ENCODE measurements around the gene RTN3. TPM values are rescaled to one million over a fixed set of nuclear protein-coding genes. Genes with fewer than 3 reads are reported as not detected.

RTN3 gene
- polyA plus RNA-seq, 1 donor from 2014 or later: 283 TPM

DNA sequence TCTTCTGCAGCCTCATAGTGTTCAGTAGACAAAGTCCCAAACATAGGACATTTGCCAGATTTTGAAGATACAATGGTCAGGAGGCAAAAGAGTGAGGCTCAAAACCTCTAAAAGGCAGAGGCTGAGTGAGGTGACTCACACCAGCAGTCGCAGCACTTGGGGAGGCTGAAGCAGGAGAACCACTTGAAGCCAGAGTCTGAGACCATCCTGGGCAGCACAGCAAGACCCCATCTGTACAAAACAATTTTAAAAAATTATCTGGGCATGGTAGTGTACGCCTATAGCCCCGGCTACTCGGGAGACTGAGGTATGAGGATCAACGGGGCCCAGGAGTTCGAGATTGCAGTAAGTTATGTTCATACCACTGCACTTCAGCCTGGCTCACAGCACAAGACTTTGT is 101.4 kb downstream of the RTN3 start:
- H3K9me2 ChIP-seq (ENCODE audit: insufficient read depth, low read length): no peaks in the 10 kb centered on the region
- H3K4me2 ChIP-seq (ENCODE audit: low read length): no peak overlapping the region
- no peaks in the 10 kb centered on the region for H3K36me3 ChIP-seq (ENCODE audit: insufficient read depth, low read length)
- no peaks in the 10 kb centered on the region for H3K27me3 ChIP-seq (ENCODE audit: insufficient read depth, low read depth, low read length)
- H3K4me3 ChIP-seq (ENCODE audit: low read length): no peak overlapping the region
- H3K9ac ChIP-seq (ENCODE audit: low read length): no peak overlapping the region
- TF ChIP-seq POLR2AphosphoS5 (IDR thresholded peaks at IDR 0.05): no peak
- TF ChIP-seq EP300 (conservative IDR thresholded peaks at IDR 0.05; ENCODE audit: poor library complexity, severe bottlenecking): no peak
- no peak for TF ChIP-seq SMC3 (conservative IDR thresholded peaks at IDR 0.05; ENCODE audit: poor library complexity)
- no peak for TF ChIP-seq RAD21 (conservative IDR thresholded peaks at IDR 0.05)
- TF ChIP-seq, protein P1, sequence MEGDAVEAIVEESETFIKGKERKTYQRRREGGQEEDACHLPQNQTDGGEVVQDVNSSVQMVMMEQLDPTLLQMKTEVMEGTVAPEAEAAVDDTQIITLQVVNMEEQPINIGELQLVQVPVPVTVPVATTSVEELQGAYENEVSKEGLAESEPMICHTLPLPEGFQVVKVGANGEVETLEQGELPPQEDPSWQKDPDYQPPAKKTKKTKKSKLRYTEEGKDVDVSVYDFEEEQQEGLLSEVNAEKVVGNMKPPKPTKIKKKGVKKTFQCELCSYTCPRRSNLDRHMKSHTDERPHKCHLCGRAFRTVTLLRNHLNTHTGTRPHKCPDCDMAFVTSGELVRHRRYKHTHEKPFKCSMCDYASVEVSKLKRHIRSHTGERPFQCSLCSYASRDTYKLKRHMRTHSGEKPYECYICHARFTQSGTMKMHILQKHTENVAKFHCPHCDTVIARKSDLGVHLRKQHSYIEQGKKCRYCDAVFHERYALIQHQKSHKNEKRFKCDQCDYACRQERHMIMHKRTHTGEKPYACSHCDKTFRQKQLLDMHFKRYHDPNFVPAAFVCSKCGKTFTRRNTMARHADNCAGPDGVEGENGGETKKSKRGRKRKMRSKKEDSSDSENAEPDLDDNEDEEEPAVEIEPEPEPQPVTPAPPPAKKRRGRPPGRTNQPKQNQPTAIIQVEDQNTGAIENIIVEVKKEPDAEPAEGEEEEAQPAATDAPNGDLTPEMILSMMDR (IDR thresholded peaks at IDR 0.05; ENCODE audit: poor library complexity, severe bottlenecking): no peak
- no peak for TF ChIP-seq MXI1 (conservative IDR thresholded peaks at IDR 0.05; ENCODE audit: poor library complexity, severe bottlenecking)
- no peak for TF ChIP-seq TAF1 (IDR thresholded peaks at IDR 0.05; ENCODE audit: low read depth)
- TF ChIP-seq EZH2 (IDR thresholded peaks at IDR 0.05; ENCODE audit: borderline replicate concordance, insufficient read depth, low read length, poor library complexity, severe bottlenecking): no peak
- TF ChIP-seq, protein P2, sequence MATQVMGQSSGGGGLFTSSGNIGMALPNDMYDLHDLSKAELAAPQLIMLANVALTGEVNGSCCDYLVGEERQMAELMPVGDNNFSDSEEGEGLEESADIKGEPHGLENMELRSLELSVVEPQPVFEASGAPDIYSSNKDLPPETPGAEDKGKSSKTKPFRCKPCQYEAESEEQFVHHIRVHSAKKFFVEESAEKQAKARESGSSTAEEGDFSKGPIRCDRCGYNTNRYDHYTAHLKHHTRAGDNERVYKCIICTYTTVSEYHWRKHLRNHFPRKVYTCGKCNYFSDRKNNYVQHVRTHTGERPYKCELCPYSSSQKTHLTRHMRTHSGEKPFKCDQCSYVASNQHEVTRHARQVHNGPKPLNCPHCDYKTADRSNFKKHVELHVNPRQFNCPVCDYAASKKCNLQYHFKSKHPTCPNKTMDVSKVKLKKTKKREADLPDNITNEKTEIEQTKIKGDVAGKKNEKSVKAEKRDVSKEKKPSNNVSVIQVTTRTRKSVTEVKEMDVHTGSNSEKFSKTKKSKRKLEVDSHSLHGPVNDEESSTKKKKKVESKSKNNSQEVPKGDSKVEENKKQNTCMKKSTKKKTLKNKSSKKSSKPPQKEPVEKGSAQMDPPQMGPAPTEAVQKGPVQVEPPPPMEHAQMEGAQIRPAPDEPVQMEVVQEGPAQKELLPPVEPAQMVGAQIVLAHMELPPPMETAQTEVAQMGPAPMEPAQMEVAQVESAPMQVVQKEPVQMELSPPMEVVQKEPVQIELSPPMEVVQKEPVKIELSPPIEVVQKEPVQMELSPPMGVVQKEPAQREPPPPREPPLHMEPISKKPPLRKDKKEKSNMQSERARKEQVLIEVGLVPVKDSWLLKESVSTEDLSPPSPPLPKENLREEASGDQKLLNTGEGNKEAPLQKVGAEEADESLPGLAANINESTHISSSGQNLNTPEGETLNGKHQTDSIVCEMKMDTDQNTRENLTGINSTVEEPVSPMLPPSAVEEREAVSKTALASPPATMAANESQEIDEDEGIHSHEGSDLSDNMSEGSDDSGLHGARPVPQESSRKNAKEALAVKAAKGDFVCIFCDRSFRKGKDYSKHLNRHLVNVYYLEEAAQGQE (IDR thresholded peaks at IDR 0.05; ENCODE audit: borderline replicate concordance): no peak
- H3K79me2 ChIP-seq (replicated peaks; ENCODE audit: insufficient read depth, low read length): no peaks in the 10 kb centered on the region
- H3F3A ChIP-seq (ENCODE audit: insufficient read depth, low read length, poor library complexity, severe bottlenecking): no peaks in the 10 kb centered on the region
- no peaks in the 10 kb centered on the region for H3K9me3 ChIP-seq (ENCODE audit: low read length)
- H2AFZ ChIP-seq (ENCODE audit: low read depth, low read length): no peak overlapping the region
- no peaks in the 10 kb centered on the region for H4K20me1 ChIP-seq (ENCODE audit: insufficient read depth)
- no peak overlapping the region for H3K27ac ChIP-seq (ENCODE audit: low read length)

DNA sequence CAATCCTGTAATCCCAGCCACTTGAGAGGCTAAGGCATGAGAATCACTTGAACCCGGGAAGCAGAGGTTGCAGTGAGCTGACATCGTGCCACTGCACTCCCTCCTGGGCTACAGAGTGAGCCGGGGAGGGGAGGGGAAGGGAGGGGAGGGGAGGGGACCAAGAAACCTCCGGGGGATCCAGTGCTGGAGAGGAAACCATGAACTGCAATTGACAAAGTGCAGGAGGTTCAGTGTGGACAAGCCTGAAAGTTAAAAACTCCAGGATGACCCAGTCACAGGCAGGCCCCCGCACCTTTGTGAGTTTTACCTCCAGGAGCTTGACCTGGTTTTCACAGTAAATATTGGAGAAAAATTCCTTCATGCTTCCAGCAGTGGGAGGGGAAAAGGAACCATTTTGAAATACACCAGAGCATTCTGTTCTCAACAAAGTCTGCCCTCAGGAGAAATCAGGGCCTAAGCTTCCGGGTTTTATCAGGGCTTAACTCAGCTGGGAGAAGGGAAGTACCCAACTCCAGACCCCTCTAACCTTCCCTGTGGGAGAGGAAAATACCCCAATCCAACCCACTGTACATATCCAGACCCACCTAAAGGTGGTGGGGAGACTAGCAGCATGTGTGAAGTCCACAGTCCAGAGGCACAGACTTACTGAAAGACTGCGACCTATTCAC is 102.8 kb downstream of the RTN3 start:
- Histone ChIP-seq H3K27me3 (ENCODE audit: insufficient read depth, low read depth, low read length) (no peaks in the 10 kb centered on the region), H3K9ac (ENCODE audit: low read length) (no peak overlapping the region), H3K4me2 (ENCODE audit: low read length) (no peak overlapping the region), H3K27ac (ENCODE audit: low read length) (no peak overlapping the region), H3F3A (ENCODE audit: insufficient read depth, low read length, poor library complexity, severe bottlenecking) (no peaks in the 10 kb centered on the region), H3K79me2 (replicated peaks; ENCODE audit: insufficient read depth, low read length) (no peaks in the 10 kb centered on the region), H3K9me2 (ENCODE audit: insufficient read depth, low read length) (no peaks in the 10 kb centered on the region), H3K9me3 (ENCODE audit: low read length) (no peaks in the 10 kb centered on the region), H3K4me3 (ENCODE audit: low read length) (no peak overlapping the region), H3K36me3 (ENCODE audit: insufficient read depth, low read length) (no peaks in the 10 kb centered on the region), H2AFZ (ENCODE audit: low read depth, low read length) (no peak overlapping the region), H4K20me1 (ENCODE audit: insufficient read depth) (no peaks in the 10 kb centered on the region)
- no peak for TF ChIP-seq POLR2AphosphoS5 (IDR thresholded peaks at IDR 0.05)
- TF ChIP-seq, protein P2 (IDR thresholded peaks at IDR 0.05; ENCODE audit: borderline replicate concordance): no peak
- TF ChIP-seq MXI1 (conservative IDR thresholded peaks at IDR 0.05; ENCODE audit: poor library complexity, severe bottlenecking): no peak
- no peak for TF ChIP-seq EZH2 (IDR thresholded peaks at IDR 0.05; ENCODE audit: borderline replicate concordance, insufficient read depth, low read length, poor library complexity, severe bottlenecking)
- no peak for TF ChIP-seq EP300 (conservative IDR thresholded peaks at IDR 0.05; ENCODE audit: poor library complexity, severe bottlenecking)
- no peak for TF ChIP-seq SMC3 (conservative IDR thresholded peaks at IDR 0.05; ENCODE audit: poor library complexity)

Measured in neural cell (in vitro differentiated cells).